ENCODE measurements around the gene SGIP1. TPM values are rescaled to one million over a fixed set of nuclear protein-coding genes. Genes with fewer than 3 reads are reported as not detected.

SGIP1 gene
- total RNA-seq, 1 donor from 2014 or later, result 11.9 TPM

GRCh38 chr1:66598670-66599069 lies 64.7 kb downstream of the SGIP1 start:
- no peak overlapping the region for H3K27ac Mint-ChIP-seq
- peaks cover 3% of the 10 kb centered on the region for H3K36me3 Mint-ChIP-seq

DNA sequence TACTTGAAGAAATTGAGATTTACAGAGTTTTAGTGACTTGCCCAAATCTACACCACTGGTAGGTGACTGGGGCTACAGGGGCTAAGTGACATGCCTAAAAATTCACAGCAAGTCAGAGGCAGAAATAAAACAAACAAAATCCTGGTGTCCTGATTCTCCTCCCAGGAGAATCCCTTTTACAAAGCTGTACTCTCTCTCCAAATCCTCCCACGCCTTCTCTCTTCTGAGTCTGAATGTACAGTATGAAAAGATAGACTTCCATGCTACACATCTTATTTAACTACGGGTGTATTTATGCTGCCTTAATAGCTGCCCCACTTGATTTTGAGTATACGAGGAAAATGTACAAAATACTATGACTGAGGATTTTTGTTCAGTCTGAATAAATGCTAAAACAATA lies 65.4 kb downstream of the SGIP1 start:
- Mint-ChIP-seq H3K4me1 (peaks cover 10% of the 10 kb centered on the region), H3K27me3 (ENCODE audit: low read depth) (no peaks in the 10 kb centered on the region), H3K9me3 (peaks cover 12% of the 10 kb centered on the region), H3K4me3 (no peak overlapping the region), H3K36me3 (peaks cover 3% of the 10 kb centered on the region), H3K27ac (no peak overlapping the region)
- DNase-seq (ENCODE audit: low spot score in 2 of 2, unreplicated experiment in 2 of 2), result no peak
- TF ChIP-seq CTCF (IDR thresholded peaks at IDR 0.05; ENCODE audit: unreplicated experiment), result no peak

More at GRCh38 chr1:66598670-66599069, 64.7 kb downstream of the SGIP1 start:
- H3K4me3 Mint-ChIP-seq, result no peak overlapping the region
- no peaks in the 10 kb centered on the region for H3K27me3 Mint-ChIP-seq (ENCODE audit: low read depth)
- TF ChIP-seq CTCF (IDR thresholded peaks at IDR 0.05; ENCODE audit: unreplicated experiment), result no peak
- peaks cover 12% of the 10 kb centered on the region for H3K9me3 Mint-ChIP-seq
- no peak for DNase-seq (ENCODE audit: low spot score in 2 of 2, unreplicated experiment in 2 of 2)
- peaks cover 10% of the 10 kb centered on the region for H3K4me1 Mint-ChIP-seq

DNA sequence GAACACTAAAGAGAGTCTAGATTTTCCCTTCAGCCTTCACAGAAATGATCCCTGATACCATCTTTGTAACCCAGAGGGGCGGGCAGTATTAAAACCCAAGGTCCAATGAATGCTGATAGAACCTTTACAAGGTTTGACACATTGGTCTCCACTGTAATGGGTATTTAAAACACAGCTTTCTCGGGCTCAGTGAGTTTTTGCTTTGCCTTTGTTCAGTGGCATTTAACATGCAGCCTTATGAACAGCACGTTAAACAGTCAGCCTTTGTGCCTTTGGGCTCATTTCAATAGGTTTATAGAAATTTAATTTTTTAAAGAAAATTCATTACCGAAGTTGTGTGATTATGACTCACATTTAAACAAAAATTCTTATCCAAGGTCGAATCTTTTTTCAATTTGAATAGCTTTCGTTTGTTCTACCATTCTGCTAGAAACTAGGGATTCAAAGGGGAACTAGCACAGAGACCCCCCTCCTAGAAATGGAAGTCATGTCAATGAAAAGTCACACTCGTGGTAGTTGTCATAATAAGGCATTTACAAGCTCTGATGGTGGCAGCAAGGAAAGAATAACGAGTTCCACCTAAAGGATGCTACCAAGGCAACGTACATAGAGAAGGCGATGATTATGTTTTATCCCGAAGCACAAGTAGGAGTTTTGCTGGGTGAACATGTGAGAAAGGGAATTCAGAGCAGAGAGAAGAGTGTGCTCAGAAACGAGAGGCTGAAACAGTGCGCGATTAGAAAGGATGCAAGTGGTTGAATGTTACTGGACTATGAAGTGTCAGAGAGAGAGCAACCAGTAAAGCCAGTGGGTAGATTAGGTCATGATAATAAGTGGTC lies 66.2 kb downstream of the SGIP1 start:
- H3K27ac Mint-ChIP-seq, result no peak overlapping the region

GRCh38 chr1:66605419-66605997 lies 71.6 kb downstream of the SGIP1 start:
- Mint-ChIP-seq H3K36me3 (no peaks in the 10 kb centered on the region), H3K4me3 (no peak overlapping the region), H3K27ac (no peak overlapping the region), H3K4me1 (peaks cover 12% of the 10 kb centered on the region), H3K27me3 (ENCODE audit: low read depth) (peaks cover 2% of the 10 kb centered on the region), H3K9me3 (no peaks in the 10 kb centered on the region)
- no peak for DNase-seq (ENCODE audit: low spot score in 2 of 2, unreplicated experiment in 2 of 2)
- TF ChIP-seq CTCF (IDR thresholded peaks at IDR 0.05; ENCODE audit: unreplicated experiment), result no peak

More for the DNA sequence above, 66.2 kb downstream of the SGIP1 start:
- no peak for DNase-seq (ENCODE audit: low spot score in 2 of 2, unreplicated experiment in 2 of 2)
- TF ChIP-seq CTCF (IDR thresholded peaks at IDR 0.05; ENCODE audit: unreplicated experiment), result no peak
- Mint-ChIP-seq H3K36me3 (peaks cover 3% of the 10 kb centered on the region), H3K4me3 (no peak overlapping the region), H3K27me3 (ENCODE audit: low read depth) (peaks cover 2% of the 10 kb centered on the region), H3K9me3 (peaks cover 12% of the 10 kb centered on the region), H3K4me1 (peaks cover 10% of the 10 kb centered on the region)

DNA sequence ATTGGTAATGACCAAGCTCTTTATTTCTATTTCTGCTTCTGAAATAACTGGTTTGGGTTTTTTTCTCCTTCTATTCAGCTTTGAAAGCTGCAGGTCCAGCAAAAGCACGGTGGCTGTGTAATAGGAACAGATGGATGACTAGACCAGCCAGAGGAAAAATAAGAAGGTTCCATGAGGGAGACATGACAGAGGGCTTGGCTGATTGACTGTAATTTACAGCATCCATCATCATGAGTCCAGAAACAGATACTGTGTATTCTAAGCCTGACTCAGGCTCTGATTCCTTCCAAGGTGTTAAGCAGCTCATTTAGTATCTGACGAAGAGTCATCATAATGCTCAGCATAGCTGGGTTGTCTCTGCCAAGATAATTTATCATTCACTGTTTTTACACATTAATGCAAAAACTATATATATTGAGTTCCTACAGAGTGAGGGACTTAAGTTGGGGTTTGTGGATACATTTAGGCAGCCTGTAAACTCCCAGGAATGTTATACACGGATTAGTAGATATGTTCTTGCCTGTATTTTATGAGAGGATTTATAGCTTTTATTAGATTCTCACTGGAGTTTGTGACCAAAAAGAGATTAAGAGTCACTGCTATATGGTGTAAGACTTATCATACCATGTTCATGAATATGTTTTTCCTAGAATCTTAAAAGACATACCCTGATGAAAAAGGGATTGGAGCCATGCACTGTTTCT lies 72.6 kb downstream of the SGIP1 start:
- no peaks in the 10 kb centered on the region for H3K9me3 Mint-ChIP-seq
- peak overlapping the region; percentile 26 for H3K27ac Mint-ChIP-seq
- DNase-seq (ENCODE audit: low spot score in 2 of 2, unreplicated experiment in 2 of 2), result no peak
- H3K4me1 Mint-ChIP-seq, result peaks cover 12% of the 10 kb centered on the region
- H3K4me3 Mint-ChIP-seq, result no peak overlapping the region
- H3K27me3 Mint-ChIP-seq (ENCODE audit: low read depth), result peaks cover 2% of the 10 kb centered on the region
- no peaks in the 10 kb centered on the region for H3K36me3 Mint-ChIP-seq
- no peak for TF ChIP-seq CTCF (IDR thresholded peaks at IDR 0.05; ENCODE audit: unreplicated experiment)

Measured in mesothelial cell of epicardium (in vitro differentiated cells).